Measurements from ENCODE around the gene SELENOH.

SELENOH gene

DNA sequence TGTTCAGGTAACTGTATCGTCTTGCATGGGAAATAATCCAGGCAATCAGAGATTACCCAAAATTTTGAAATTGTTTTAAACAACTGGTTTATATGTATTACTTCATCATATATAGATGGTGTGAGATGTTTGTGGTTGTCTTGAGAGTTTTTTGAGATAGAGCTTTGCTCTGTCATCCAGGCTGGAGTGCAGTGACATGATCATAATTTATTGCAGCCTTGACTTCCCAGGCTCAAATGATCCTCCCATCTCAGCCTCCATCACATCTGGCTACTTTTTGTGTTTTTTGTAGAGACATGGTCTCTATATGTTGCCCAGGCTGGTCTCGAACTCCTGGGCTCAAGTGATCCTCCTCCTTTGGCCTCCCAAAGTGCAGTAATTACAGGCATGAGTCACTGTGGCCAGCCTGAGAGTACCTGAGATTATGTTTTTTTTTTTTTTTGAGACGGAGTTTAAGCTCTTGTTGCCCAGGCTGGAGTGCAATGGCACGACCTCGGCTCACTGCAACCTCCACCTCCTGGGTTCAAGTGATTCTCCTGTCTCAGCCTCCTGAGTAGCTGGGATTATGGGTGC lies 31.8 kb downstream of the SELENOH start:
- ChIA-PET POLR2A (no interaction called here), CTCF (interaction anchor here (0.9 kb wide), 1 partner anchor 28 kb away, joined by 4 read pairs; no protein-coding TSS in a partner anchor)
- Histone ChIP-seq H3K36me3 (ENCODE audit: control insufficient read depth in 2 of 2, insufficient read depth in 1 of 2, low read length in 2 of 2) (no peaks in the 10 kb centered on the region), H3K27ac (ENCODE audit: extremely low read depth, low read depth, low read length) (no peak overlapping the region), H3K4me3 (ENCODE audit: low read depth, low read length) (no peak overlapping the region), H3K4me1 (ENCODE audit: control insufficient read depth, insufficient read depth, low read length) (peaks cover 10% of the 10 kb centered on the region; the same call in 1 of the 2 replicates), H3K9me3 (ENCODE audit: control insufficient read depth, insufficient read depth, low read depth, low read length) (no peaks in the 10 kb centered on the region)
- TF ChIP-seq, protein P1, sequence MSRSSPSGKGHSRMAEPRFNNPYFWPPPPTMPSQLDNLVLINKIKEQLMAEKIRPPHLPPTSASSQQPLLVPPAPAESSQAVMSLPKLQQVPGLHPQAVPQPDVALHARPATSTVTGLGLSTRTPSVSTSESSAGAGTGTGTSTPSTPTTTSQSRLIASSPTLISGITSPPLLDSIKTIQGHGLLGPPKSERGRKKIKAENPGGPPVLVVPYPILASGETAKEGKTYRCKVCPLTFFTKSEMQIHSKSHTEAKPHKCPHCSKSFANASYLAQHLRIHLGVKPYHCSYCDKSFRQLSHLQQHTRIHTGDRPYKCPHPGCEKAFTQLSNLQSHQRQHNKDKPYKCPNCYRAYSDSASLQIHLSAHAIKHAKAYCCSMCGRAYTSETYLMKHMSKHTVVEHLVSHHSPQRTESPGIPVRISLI (tag by site-specific recombination; IDR thresholded peaks at IDR 0.05), result peak; percentile 71
- TF ChIP-seq GLIS1 (tag by site-specific recombination; IDR thresholded peaks at IDR 0.05) (peak; percentile 74), ZNF202 (tag by site-specific recombination; IDR thresholded peaks at IDR 0.05; ENCODE audit: borderline replicate concordance) (no peak), ZNF335 (tag by site-specific recombination; conservative IDR thresholded peaks at IDR 0.05) (no peak), ZNF792 (tag by site-specific recombination; IDR thresholded peaks at IDR 0.05) (no peak), KLF16 (tag by site-specific recombination; IDR thresholded peaks at IDR 0.05) (no peak), ZNF677 (tag by site-specific recombination; IDR thresholded peaks at IDR 0.05) (no peak), ZNF513 (tag by site-specific recombination; IDR thresholded peaks at IDR 0.05) (no peak), ZNF701 (tag by site-specific recombination; IDR thresholded peaks at IDR 0.05) (no peak), ZNF791 (tag by site-specific recombination; IDR thresholded peaks at IDR 0.05) (no peak), ZNF571 (tag by site-specific recombination; IDR thresholded peaks at IDR 0.05) (no peak), ZNF830 (tag by site-specific recombination; IDR thresholded peaks at IDR 0.05; ENCODE audit: low read depth) (no peak), ZNF501 (tag by site-specific recombination; IDR thresholded peaks at IDR 0.05) (no peak), ZNF514 (tag by site-specific recombination; IDR thresholded peaks at IDR 0.05) (no peak), ZNF626 (tag by site-specific recombination; IDR thresholded peaks at IDR 0.05) (no peak), SP7 (tag by site-specific recombination; IDR thresholded peaks at IDR 0.05) (peak; percentile 38; the same call in 1 of the 2 replicates), HIC1 (tag by site-specific recombination; IDR thresholded peaks at IDR 0.05) (0 out of 2 replicates have a peak, but pooled peaks have one; percentile 29), ZNF600 (tag by site-specific recombination; IDR thresholded peaks at IDR 0.05) (no peak), ZNF433 (tag by site-specific recombination; IDR thresholded peaks at IDR 0.05; ENCODE audit: low read depth) (no peak), ZNF221 (tag by site-specific recombination; IDR thresholded peaks at IDR 0.05; ENCODE audit: borderline replicate concordance) (no peak), ZNF544 (tag by site-specific recombination; IDR thresholded peaks at IDR 0.05) (no peak), ZBTB21 (tag by site-specific recombination; IDR thresholded peaks at IDR 0.05) (no peak), KLF8 (tag by site-specific recombination; IDR thresholded peaks at IDR 0.05) (no peak), ZFP3 (tag by site-specific recombination; IDR thresholded peaks at IDR 0.05; ENCODE audit: low read depth) (no peak), ZBTB7A (tag by site-specific recombination; IDR thresholded peaks at IDR 0.05; ENCODE audit: low read depth) (no peak), ZNF266 (tag by site-specific recombination; IDR thresholded peaks at IDR 0.05; ENCODE audit: low read depth) (no peak), ZNF670 (tag by site-specific recombination; IDR thresholded peaks at IDR 0.05; ENCODE audit: low read depth) (no peak)
- TF ChIP-seq, protein P2, sequence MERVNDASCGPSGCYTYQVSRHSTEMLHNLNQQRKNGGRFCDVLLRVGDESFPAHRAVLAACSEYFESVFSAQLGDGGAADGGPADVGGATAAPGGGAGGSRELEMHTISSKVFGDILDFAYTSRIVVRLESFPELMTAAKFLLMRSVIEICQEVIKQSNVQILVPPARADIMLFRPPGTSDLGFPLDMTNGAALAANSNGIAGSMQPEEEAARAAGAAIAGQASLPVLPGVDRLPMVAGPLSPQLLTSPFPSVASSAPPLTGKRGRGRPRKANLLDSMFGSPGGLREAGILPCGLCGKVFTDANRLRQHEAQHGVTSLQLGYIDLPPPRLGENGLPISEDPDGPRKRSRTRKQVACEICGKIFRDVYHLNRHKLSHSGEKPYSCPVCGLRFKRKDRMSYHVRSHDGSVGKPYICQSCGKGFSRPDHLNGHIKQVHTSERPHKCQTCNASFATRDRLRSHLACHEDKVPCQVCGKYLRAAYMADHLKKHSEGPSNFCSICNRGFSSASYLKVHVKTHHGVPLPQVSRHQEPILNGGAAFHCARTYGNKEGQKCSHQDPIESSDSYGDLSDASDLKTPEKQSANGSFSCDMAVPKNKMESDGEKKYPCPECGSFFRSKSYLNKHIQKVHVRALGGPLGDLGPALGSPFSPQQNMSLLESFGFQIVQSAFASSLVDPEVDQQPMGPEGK (tag by site-specific recombination; IDR thresholded peaks at IDR 0.05), result no peak
- TF ChIP-seq, protein P3, sequence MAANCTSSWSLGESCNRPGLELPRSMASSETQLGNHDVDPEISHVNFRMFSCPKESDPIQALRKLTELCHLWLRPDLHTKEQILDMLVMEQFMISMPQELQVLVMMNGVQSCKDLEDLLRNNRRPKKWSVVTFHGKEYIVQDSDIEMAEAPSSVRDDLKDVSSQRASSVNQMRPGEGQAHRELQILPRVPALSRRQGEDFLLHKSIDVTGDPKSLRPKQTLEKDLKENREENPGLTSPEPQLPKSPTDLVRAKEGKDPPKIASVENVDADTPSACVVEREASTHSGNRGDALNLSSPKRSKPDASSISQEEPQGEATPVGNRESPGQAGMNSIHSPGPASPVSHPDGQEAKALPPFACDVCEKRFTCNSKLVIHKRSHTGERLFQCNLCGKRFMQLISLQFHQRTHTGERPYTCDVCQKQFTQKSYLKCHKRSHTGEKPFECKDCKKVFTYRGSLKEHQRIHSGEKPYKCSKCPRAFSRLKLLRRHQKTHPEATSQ (tag by site-specific recombination; IDR thresholded peaks at IDR 0.05), result 0 out of 2 replicates have a peak, but pooled peaks have one; percentile 29
- TF ChIP-seq, protein P4, sequence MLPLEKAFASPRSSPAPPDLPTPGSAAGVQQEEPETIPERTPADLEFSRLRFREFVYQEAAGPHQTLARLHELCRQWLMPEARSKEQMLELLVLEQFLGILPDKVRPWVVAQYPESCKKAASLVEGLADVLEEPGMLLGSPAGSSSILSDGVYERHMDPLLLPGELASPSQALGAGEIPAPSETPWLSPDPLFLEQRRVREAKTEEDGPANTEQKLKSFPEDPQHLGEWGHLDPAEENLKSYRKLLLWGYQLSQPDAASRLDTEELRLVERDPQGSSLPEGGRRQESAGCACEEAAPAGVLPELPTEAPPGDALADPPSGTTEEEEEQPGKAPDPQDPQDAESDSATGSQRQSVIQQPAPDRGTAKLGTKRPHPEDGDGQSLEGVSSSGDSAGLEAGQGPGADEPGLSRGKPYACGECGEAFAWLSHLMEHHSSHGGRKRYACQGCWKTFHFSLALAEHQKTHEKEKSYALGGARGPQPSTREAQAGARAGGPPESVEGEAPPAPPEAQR (tag by site-specific recombination; IDR thresholded peaks at IDR 0.05), result no peak

Measured in HEK293 (cell line).